H1 (cell line): Measurements from ENCODE around the gene NDUFB2. TPM values are rescaled to one million over a fixed set of nuclear protein-coding genes. Genes with fewer than 3 reads are reported as not detected.

Experiments
- CBX5 ChIP-seq: fragments of 300-800, 300-1000 bp; sonication (generic); IDR thresholded peaks from 2 replicates; pipeline ENCODE4 v1.7.1; 2016; ENCODE audit warnings: antibody characterized with exemption, low read length, low read depth
- CHD7 ChIP-seq: fragments of 300-600 bp; sonication (generic); IDR thresholded peaks from 2 replicates; pipeline ENCODE4 v1.7.1; 2012; ENCODE audit warnings: low read length, moderate library complexity, mild to moderate bottlenecking, inconsistent platforms; ENCODE audit not compliant: insufficient replicate concordance
- EGR1 ChIP-seq: IDR thresholded peaks from 2 replicates; pipeline ENCODE4 v1.6.1; 2011; ENCODE audit warnings: low read depth, low read length, borderline replicate concordance
- KDM4A ChIP-seq: IDR thresholded peaks from one replicate; pipeline ENCODE4 v1.7.1; 2012; ENCODE audit warnings: low read depth, mild to moderate bottlenecking, moderate library complexity, low read length, inconsistent platforms; ENCODE audit not compliant: severe bottlenecking
- RFX5 ChIP-seq: IDR thresholded peaks from 2 replicates; pipeline ENCODE4 v1.6.1; 2011; ENCODE audit warnings: low read depth, low read length, improper control_type of control experiment, borderline replicate concordance
- polyA plus RNA-seq, 7 experiments: library from polyadenylated mRNA; depleted of rRNA in 3 of 7; stranded (reverse) in 5 of 7; unstranded in 2 of 7; fragments of >200 nt in 5 of 7; fragments of 200-250 nt in 2 of 7; gene quantifications; 1 replicate in 5 of 7; 2 replicates in 1 of 7; 4 replicates in 1 of 7; pipeline versions ENCODE4 v1.2.1 to v1.2.3, GENCODE V29; 2011 to 2013; ENCODE audit warnings: missing spikeins in 2 of 7, mixed read lengths in 2 of 7
- total RNA-seq: library from RNA; stranded (reverse); fragmentation: NEBNext Ultra II Directional; extraction: Animal tissue kit (Norgen Biotek cat#: 25700); gene quantifications from 2 replicates; pipeline ENCODE4 v1.2.1, GENCODE V29; 2021

The NDUFB2 gene
- total and polyA plus RNA-seq, 2 of the 8 experiments (the other 6 are each of a cell fraction or from before 2014, with no cell fraction given) = 168 to 881 TPM

DNA sequence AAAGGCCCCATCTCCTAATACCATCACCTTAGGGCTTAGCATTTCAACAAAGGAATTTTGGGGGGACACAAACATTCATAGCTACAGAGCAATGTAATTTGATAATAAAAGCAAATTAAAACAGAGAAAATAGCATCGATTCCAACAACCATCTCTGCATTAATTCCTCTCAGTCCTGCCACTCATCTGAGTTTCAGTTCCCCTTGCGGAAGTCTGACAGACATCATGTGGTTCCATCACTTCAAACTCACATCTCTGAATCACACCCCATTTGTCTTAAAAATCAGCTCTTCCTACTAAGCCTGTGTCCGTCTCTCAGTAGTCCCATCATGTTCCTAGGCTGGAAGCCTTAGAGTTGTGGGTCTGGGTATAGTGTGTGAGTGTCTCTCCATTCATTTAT lies 20.2 kb upstream of the NDUFB2 start (continued):
- TF ChIP-seq CBX5 (no peak), RFX5 (no peak), CHD7 (no peak), EGR1 (no peak), KDM4A (no peak)
